Measurements from ENCODE around the gene TESK1. TPM values are rescaled to one million over a fixed set of nuclear protein-coding genes. Genes with fewer than 3 reads are reported as not detected.

The TESK1 gene
- total and polyA plus RNA-seq, 2 donors (not counting 1 experiment from before 2014, with no cell fraction given) = 43.8 to 94.1 TPM

GRCh38 chr9:35603986-35604577 lies 980 bp upstream of the TESK1 start:
- H2AFZ ChIP-seq (ENCODE audit: insufficient read depth, low read depth, low read length, poor library complexity, severe bottlenecking) = peak overlapping the region; percentile 82
- peaks cover 15% of the 10 kb centered on the region for H3K79me2 ChIP-seq (ENCODE audit: control insufficient read depth, insufficient read depth, low read length)
- H3K27me3 Mint-ChIP-seq = no peaks in the 10 kb centered on the region
- TF ChIP-seq CTCF (IDR thresholded peaks at IDR 0.05) (peak; percentile 97), EZH2 (IDR thresholded peaks at IDR 0.05; ENCODE audit: borderline replicate concordance, insufficient read depth, low read depth, low read length, poor library complexity, severe bottlenecking) (no peak)
- ATAC-seq (ENCODE audit: low read depth) (peak; percentile 86), DNase-seq (peak; percentile 100)
- peak overlapping the region; percentile 79 for H3K9ac ChIP-seq (ENCODE audit: low read length)
- intact Hi-C loops (cut with micrococcal nuclease) = loop anchor here (1.0 kb wide), 12 partner anchors 15 to 532 kb away; partner anchors contain the start of genes CCDC107, CREB3, GBA2 and HINT2
- WGBS (ENCODE audit: insufficient coverage) = under 1% methylated on average over 41 of the region's 41 CpGs
- H3K4me1 Mint-ChIP-seq = peaks cover 36% of the 10 kb centered on the region
- peak overlapping the region; percentile 99 for H3K27ac Mint-ChIP-seq
- H3K9me3 ChIP-seq (ENCODE audit: control extremely low read depth in 1 of 3, control insufficient read depth in 2 of 3, insufficient read depth in 1 of 3, low read length in 2 of 3) = no peaks in the 10 kb centered on the region
- H3K4me3 Mint-ChIP-seq = peak overlapping the region; percentile 97
- peaks cover 29% of the 10 kb centered on the region for H4K20me1 ChIP-seq (ENCODE audit: control insufficient read depth, insufficient read depth, low read length, poor library complexity, severe bottlenecking)
- peak overlapping the region; percentile 71 to 84 (median 81) for H3K4me3 ChIP-seq (ENCODE audit: control extremely low read depth in 1 of 5, extremely low read depth in 1 of 5, insufficient read depth in 1 of 5, low read depth in 2 of 5, low read length in 4 of 5)
- H3K4me1 ChIP-seq (ENCODE audit: control insufficient read depth in 2 of 2, insufficient read depth in 2 of 2, low read length in 2 of 2) = peaks cover 26 to 46% of the 10 kb centered on the region in 2 donors
- H3K4me2 ChIP-seq (replicated peaks; ENCODE audit: low read depth, low read length, poor library complexity, severe bottlenecking) = peak overlapping the region; percentile 96
- H3K9me3 Mint-ChIP-seq (ENCODE audit: insufficient read depth) = no peaks in the 10 kb centered on the region
- ChIA-PET CTCF (interaction anchor here (0.6 to 3.5 kb wide), 29 partner anchors 9 to 499 kb away, joined by 3 to 49 read pairs (median 5); partner anchors contain the start of genes CCDC107, CD72, CREB3 and GBA2), POLR2A (interaction anchor here (0.7 to 3.6 kb wide), 9 partner anchors 14 to 493 kb away, joined by 3 to 30 read pairs (median 5); partner anchors contain the start of genes CCDC107, CD72, CREB3 and RMRP)
- H3K27ac ChIP-seq (ENCODE audit: low read length in 2 of 2) = peak overlapping the region; percentile 80 to 84
- no peaks in the 10 kb centered on the region for H3K27me3 ChIP-seq (replicated peaks in 1 of 4; ENCODE audit: control extremely low read depth in 1 of 4, control insufficient read depth in 3 of 4, insufficient read depth in 4 of 4, low read length in 3 of 4)
- H3K36me3 ChIP-seq (replicated peaks in 1 of 2; ENCODE audit: control extremely low read depth in 1 of 2, control insufficient read depth in 1 of 2, extremely low read depth in 1 of 2, insufficient read depth in 2 of 2, low read length in 1 of 2) = peaks cover 8 to 21% of the 10 kb centered on the region in 2 experiments

Data from B cell (primary cell).